ENCODE data around the gene SALL3.

SALL3 gene

GRCh38 chr18:79030680-79031079, 51.1 kb downstream of the SALL3 start:
- Histone ChIP-seq H2BK12ac (ENCODE audit: low read length) (no peak overlapping the region), H3K27ac (ENCODE audit: low read depth, low read length) (no peak overlapping the region), H3K9me3 (ENCODE audit: insufficient read depth, low read depth, low read length) (peaks cover 5% of the 10 kb centered on the region), H3K9ac (ENCODE audit: low read length) (no peak overlapping the region), H4K91ac (ENCODE audit: low read depth, low read length) (no peak overlapping the region), H4K8ac (ENCODE audit: low read depth, low read length) (no peak overlapping the region), H3K23ac (ENCODE audit: low read length) (no peak overlapping the region), H3K14ac (ENCODE audit: low read length) (no peak overlapping the region), H3K79me1 (ENCODE audit: low read length) (no peaks in the 10 kb centered on the region), H3K4me2 (ENCODE audit: low read length) (no peak overlapping the region), H4K12ac (ENCODE audit: low read depth, low read length) (no peak overlapping the region), H2BK120ac (ENCODE audit: insufficient read depth, low read length, poor library complexity) (no peak overlapping the region), H3K18ac (ENCODE audit: low read length) (no peak overlapping the region), H3K4ac (ENCODE audit: low read depth, low read length) (no peak overlapping the region), H2BK5ac (ENCODE audit: low read depth, low read length, poor library complexity) (no peak overlapping the region), H3K4me1 (ENCODE audit: control insufficient read depth in 1 of 2, insufficient read depth in 2 of 2, low read length in 2 of 2) (peaks cover 0 to 2% of the 10 kb centered on the region in 2 experiments), H2AFZ (ENCODE audit: insufficient read depth, low read length, poor library complexity) (no peak overlapping the region), H3K79me2 (ENCODE audit: control insufficient read depth, insufficient read depth, low read length, poor library complexity) (no peaks in the 10 kb centered on the region), H3K36me3 (ENCODE audit: control insufficient read depth in 1 of 2, insufficient read depth in 2 of 2, low read length in 2 of 2) (no peaks in the 10 kb centered on the region), H3K4me3 (ENCODE audit: low read depth, low read length) (peak overlapping the region; percentile 25), H2AK5ac (ENCODE audit: low read length) (no peak overlapping the region), H3K27me3 (ENCODE audit: insufficient read depth, low read length) (no peaks in the 10 kb centered on the region)
- no CpG with 5 or more reads among the region's 9 CpGs for WGBS (ENCODE audit: extremely low coverage, insufficient coverage, insufficient read length)
- peak in 1 of 2 donors; percentile 51 for DNase-seq

- Histone ChIP-seq H2BK5ac (ENCODE audit: low read depth, low read length, poor library complexity) (no peak overlapping the region), H4K12ac (ENCODE audit: low read depth, low read length) (no peak overlapping the region), H3K79me2 (ENCODE audit: control insufficient read depth, insufficient read depth, low read length, poor library complexity) (no peaks in the 10 kb centered on the region), H2AK5ac (ENCODE audit: low read length) (no peak overlapping the region), H4K91ac (ENCODE audit: low read depth, low read length) (no peak overlapping the region), H2BK12ac (ENCODE audit: low read length) (no peak overlapping the region), H3K4ac (ENCODE audit: low read depth, low read length) (no peak overlapping the region), H3K18ac (ENCODE audit: low read length) (no peak overlapping the region), H3K14ac (ENCODE audit: low read length) (no peak overlapping the region), H3K9ac (ENCODE audit: low read length) (no peak overlapping the region), H3K79me1 (ENCODE audit: low read length) (no peaks in the 10 kb centered on the region), H3K23ac (ENCODE audit: low read length) (no peak overlapping the region), H3K4me2 (ENCODE audit: low read length) (no peak overlapping the region), H2BK120ac (ENCODE audit: insufficient read depth, low read length, poor library complexity) (no peak overlapping the region), H3K9me3 (ENCODE audit: insufficient read depth, low read depth, low read length) (peaks cover 9% of the 10 kb centered on the region), H3K27ac (ENCODE audit: low read depth, low read length) (no peak overlapping the region), H4K8ac (ENCODE audit: low read depth, low read length) (no peak overlapping the region), H3K27me3 (ENCODE audit: insufficient read depth, low read length) (no peaks in the 10 kb centered on the region), H2AFZ (ENCODE audit: insufficient read depth, low read length, poor library complexity) (no peak overlapping the region), H3K4me3 (ENCODE audit: low read depth, low read length) (no peak overlapping the region), H3K36me3 (ENCODE audit: control insufficient read depth in 1 of 2, insufficient read depth in 2 of 2, low read length in 2 of 2) (no peaks in the 10 kb centered on the region), H3K4me1 (ENCODE audit: control insufficient read depth in 1 of 2, insufficient read depth in 2 of 2, low read length in 2 of 2) (no peaks in the 10 kb centered on the region)
- DNase-seq, result no peak
- WGBS (ENCODE audit: extremely low coverage, insufficient coverage, insufficient read length), result no CpG with 5 or more reads among the region's 5 CpGs
Measured at GRCh38 chr18:79042276-79042675, 62.7 kb downstream of the SALL3 start.

- no peak for DNase-seq
- Histone ChIP-seq H2AFZ (ENCODE audit: insufficient read depth, low read length, poor library complexity) (no peak overlapping the region), H3K4me2 (ENCODE audit: low read length) (no peak overlapping the region), H3K27ac (ENCODE audit: low read depth, low read length) (no peak overlapping the region), H3K79me2 (ENCODE audit: control insufficient read depth, insufficient read depth, low read length, poor library complexity) (no peaks in the 10 kb centered on the region), H3K4me1 (ENCODE audit: control insufficient read depth in 1 of 2, insufficient read depth in 2 of 2, low read length in 2 of 2) (no peaks in the 10 kb centered on the region), H2BK120ac (ENCODE audit: insufficient read depth, low read length, poor library complexity) (no peak overlapping the region), H3K14ac (ENCODE audit: low read length) (no peak overlapping the region), H3K79me1 (ENCODE audit: low read length) (no peaks in the 10 kb centered on the region), H2AK5ac (ENCODE audit: low read length) (no peak overlapping the region), H4K12ac (ENCODE audit: low read depth, low read length) (no peak overlapping the region), H3K4me3 (ENCODE audit: low read depth, low read length) (no peak overlapping the region), H3K23ac (ENCODE audit: low read length) (no peak overlapping the region), H4K91ac (ENCODE audit: low read depth, low read length) (no peak overlapping the region), H3K9ac (ENCODE audit: low read length) (no peak overlapping the region), H2BK12ac (ENCODE audit: low read length) (no peak overlapping the region), H3K9me3 (ENCODE audit: insufficient read depth, low read depth, low read length) (peaks cover 4% of the 10 kb centered on the region), H3K4ac (ENCODE audit: low read depth, low read length) (no peak overlapping the region), H3K27me3 (ENCODE audit: insufficient read depth, low read length) (no peaks in the 10 kb centered on the region), H3K36me3 (ENCODE audit: control insufficient read depth in 1 of 2, insufficient read depth in 2 of 2, low read length in 2 of 2) (no peaks in the 10 kb centered on the region), H2BK5ac (ENCODE audit: low read depth, low read length, poor library complexity) (no peak overlapping the region), H3K18ac (ENCODE audit: low read length) (no peak overlapping the region), H4K8ac (ENCODE audit: low read depth, low read length) (no peak overlapping the region)
- WGBS (ENCODE audit: extremely low coverage, insufficient coverage, insufficient read length), result 95% methylated on average over 2 of the region's 5 CpGs
Measured at GRCh38 chr18:79043288-79043687, 63.7 kb downstream of the SALL3 start.

- no peak overlapping the region for H3K27ac ChIP-seq (ENCODE audit: low read depth, low read length)
Measured at GRCh38 chr18:79046522-79046921, 66.9 kb downstream of the SALL3 start.

More at GRCh38 chr18:79046522-79046921, 66.9 kb downstream of the SALL3 start:
- DNase-seq, result no peak
- Histone ChIP-seq H2BK12ac (ENCODE audit: low read length) (no peak overlapping the region), H3K23ac (ENCODE audit: low read length) (no peak overlapping the region), H3K4me3 (ENCODE audit: low read depth, low read length) (no peak overlapping the region), H3K4me2 (ENCODE audit: low read length) (no peak overlapping the region), H3K4ac (ENCODE audit: low read depth, low read length) (no peak overlapping the region), H4K12ac (ENCODE audit: low read depth, low read length) (no peak overlapping the region), H3K4me1 (ENCODE audit: control insufficient read depth in 1 of 2, insufficient read depth in 2 of 2, low read length in 2 of 2) (no peaks in the 10 kb centered on the region), H2BK5ac (ENCODE audit: low read depth, low read length, poor library complexity) (no peak overlapping the region), H4K8ac (ENCODE audit: low read depth, low read length) (no peak overlapping the region), H2AFZ (ENCODE audit: insufficient read depth, low read length, poor library complexity) (no peak overlapping the region), H2BK120ac (ENCODE audit: insufficient read depth, low read length, poor library complexity) (no peak overlapping the region), H3K27me3 (ENCODE audit: insufficient read depth, low read length) (no peaks in the 10 kb centered on the region), H3K36me3 (ENCODE audit: control insufficient read depth in 1 of 2, insufficient read depth in 2 of 2, low read length in 2 of 2) (no peaks in the 10 kb centered on the region), H3K14ac (ENCODE audit: low read length) (no peak overlapping the region), H3K9me3 (ENCODE audit: insufficient read depth, low read depth, low read length) (peaks cover 6% of the 10 kb centered on the region), H3K9ac (ENCODE audit: low read length) (no peak overlapping the region), H3K79me2 (ENCODE audit: control insufficient read depth, insufficient read depth, low read length, poor library complexity) (no peaks in the 10 kb centered on the region), H3K79me1 (ENCODE audit: low read length) (no peaks in the 10 kb centered on the region), H4K91ac (ENCODE audit: low read depth, low read length) (no peak overlapping the region), H2AK5ac (ENCODE audit: low read length) (no peak overlapping the region), H3K18ac (ENCODE audit: low read length) (no peak overlapping the region)
- no CpG with 5 or more reads among the region's 14 CpGs for WGBS (ENCODE audit: extremely low coverage, insufficient coverage, insufficient read length)

Data from trophoblast cell (in vitro differentiated cells and primary cell).